Muscle of arm (tissue), 12 donors: ENCODE data around the gene HRH1. TPM values are rescaled to one million over a fixed set of nuclear protein-coding genes. Genes with fewer than 3 reads are reported as not detected.
"Not testable (repeated sequence)": the region's sequence is repeated elsewhere in the genome, so short reads cannot be mapped to it uniquely, and the experiment has no call there.

Source experiments
- DNase-seq: peaks from one replicate; pipeline ENCODE4 v3.0.0-alpha.2; 2013
- polyA plus RNA-seq, 12 donors: library from polyadenylated mRNA; unstranded; fragments of 120-200 nt; gene quantifications; one replicate each; pipeline ENCODE4 v1.2.1, GENCODE V29; 2013; ENCODE audit not compliant: insufficient read length in 12 of 12

The HRH1 gene
- polyA plus RNA-seq, 12 donors: 1.7 to 8.2 (median 3.6) TPM; not detected in 2

- DNase-seq: no peak
These were observed 15.9 kb upstream of the HRH1 start for GRCh38 chr3:11138371-11138770.

GRCh38 chr3:11140030-11140712, 14.1 kb upstream of the HRH1 start:
- DNase-seq: no peak

- no peak for DNase-seq
These were observed 13.6 kb upstream of the HRH1 start for GRCh38 chr3:11140713-11141104.

- no peak for DNase-seq
These were observed 10.8 kb upstream of the HRH1 start for GRCh38 chr3:11143476-11143875.

- DNase-seq: no peak
These were observed 9.3 kb upstream of the HRH1 start for GRCh38 chr3:11144996-11145395.

GRCh38 chr3:11145888-11146287, 8.4 kb upstream of the HRH1 start:
- DNase-seq: no peak

- no peak for DNase-seq
These were observed 7.3 kb upstream of the HRH1 start for GRCh38 chr3:11146773-11147660.

GRCh38 chr3:11150256-11150655, 4.0 kb upstream of the HRH1 start:
- DNase-seq: no peak

GRCh38 chr3:11152301-11152700, 2.0 kb upstream of the HRH1 start:
- no peak for DNase-seq

GRCh38 chr3:11154953-11155325, 646 bp downstream of the HRH1 start:
- no peak for DNase-seq

GRCh38 chr3:11155341-11156025, 1.2 kb downstream of the HRH1 start:
- peak; percentile 74 for DNase-seq

GRCh38 chr3:11156026-11156410, 1.7 kb downstream of the HRH1 start:
- DNase-seq: no peak

- DNase-seq: no peak
These were observed 3.1 kb downstream of the HRH1 start for GRCh38 chr3:11157421-11157820.

- DNase-seq: peak; percentile 83
These were observed 5.2 kb downstream of the HRH1 start for GRCh38 chr3:11159421-11159904.

GRCh38 chr3:11161666-11162065, 7.4 kb downstream of the HRH1 start:
- no peak for DNase-seq

GRCh38 chr3:11162401-11163345, 8.4 kb downstream of the HRH1 start:
- no peak for DNase-seq

GRCh38 chr3:11164607-11165006, 10.3 kb downstream of the HRH1 start:
- DNase-seq: peak; percentile 58

- no peak for DNase-seq
These were observed 11.2 kb downstream of the HRH1 start for GRCh38 chr3:11165476-11165875.

- DNase-seq: not testable (repeated sequence)
These were observed 12.6 kb downstream of the HRH1 start for GRCh38 chr3:11166807-11167400.

- no peak for DNase-seq
These were observed 13.3 kb downstream of the HRH1 start for GRCh38 chr3:11167590-11167989.

GRCh38 chr3:11168406-11168805, 14.1 kb downstream of the HRH1 start:
- no peak for DNase-seq
